ENCODE data around the gene CD151. TPM values are rescaled to one million over a fixed set of nuclear protein-coding genes. Genes with fewer than 3 reads are reported as not detected.

CD151 gene
- total RNA-seq, 4 donors from 2014 or later = 135 to 326 (median 298) TPM

- no peaks in the 10 kb centered on the region for H3K9me3 ChIP-seq
- H3K36me3 ChIP-seq = no peaks in the 10 kb centered on the region
- no peak overlapping the region for H3K27ac ChIP-seq
- no peak overlapping the region for H3K4me3 ChIP-seq (replicated peaks in 1 of 3)
- no peaks in the 10 kb centered on the region for H3K27me3 ChIP-seq
- TF ChIP-seq CTCF (IDR thresholded peaks at IDR 0.05) = no peak
- no peak for TF ChIP-seq POLR2A (IDR thresholded peaks at IDR 0.05)
- intact Hi-C loops (cut with DNase I) = no loop called here
- no peak for DNase-seq
- WGBS, 2 donors = 86 to 97% methylated on average over 6 to 17 of the region's 20 CpGs
- H3K4me1 ChIP-seq = peaks cover 12 to 19% of the 10 kb centered on the region in 2 donors
These were observed 22.0 kb downstream of the CD151 start for GRCh38 chr11:854601-855329.

DNA sequence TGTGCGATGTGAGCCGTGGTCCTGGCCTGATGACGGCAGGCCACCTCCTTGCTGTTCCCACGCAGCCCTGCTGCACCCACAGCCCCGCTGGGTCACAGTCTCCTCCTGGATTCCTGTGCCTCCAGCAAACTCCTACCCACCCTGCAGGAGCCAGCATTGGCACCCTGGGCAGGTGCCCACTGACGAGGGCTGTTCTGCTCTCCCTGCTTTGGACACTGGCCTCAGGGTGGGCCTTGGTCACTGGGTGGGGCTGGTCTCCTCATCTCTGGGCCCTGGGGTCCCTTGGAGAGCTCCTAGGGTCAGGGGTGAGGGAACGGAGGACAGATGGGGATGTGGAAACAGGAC is 22.6 kb downstream of the CD151 start:
- H3K27me3 ChIP-seq = no peaks in the 10 kb centered on the region
- peaks cover 10 to 16% of the 10 kb centered on the region in 2 donors for H3K4me1 ChIP-seq
- no peak for DNase-seq
- TF ChIP-seq CTCF (IDR thresholded peaks at IDR 0.05) (no peak), POLR2A (IDR thresholded peaks at IDR 0.05) (no peak)
- H3K27ac ChIP-seq = no peak overlapping the region
- intact Hi-C loops (cut with DNase I) = no loop called here
- 78 to 91% methylated on average over 5 to 7 of the region's 7 CpGs for WGBS, 2 donors
- H3K36me3 ChIP-seq = no peaks in the 10 kb centered on the region
- H3K4me3 ChIP-seq (replicated peaks in 1 of 3) = no peak overlapping the region
- no peaks in the 10 kb centered on the region for H3K9me3 ChIP-seq

DNA sequence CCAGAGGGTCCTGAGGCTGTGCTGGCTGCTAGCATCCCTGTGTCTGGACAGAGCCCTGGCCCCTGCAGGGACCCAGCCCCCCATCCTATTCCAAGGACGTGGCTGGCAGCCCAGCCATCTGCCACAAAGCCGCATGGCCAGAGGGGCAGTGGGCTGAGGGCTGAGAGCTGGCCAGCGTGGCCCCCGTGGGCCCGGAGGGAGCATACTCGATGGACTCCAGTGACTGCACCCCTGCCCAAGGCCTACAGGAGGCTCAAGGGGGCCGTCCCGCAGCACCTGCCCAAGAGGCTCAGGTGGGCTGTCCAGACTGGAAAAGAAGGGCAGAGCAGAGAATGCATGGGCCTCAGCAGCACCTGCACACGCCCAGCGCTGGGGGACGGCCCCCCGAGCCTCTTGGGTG is 23.0 kb downstream of the CD151 start:
- WGBS, 2 donors = 92% methylated on average over 5 of the region's 12 CpGs; no CpG with 5 or more reads in 1 of the 2 donors
- TF ChIP-seq CTCF (IDR thresholded peaks at IDR 0.05) = no peak
- no peak for TF ChIP-seq POLR2A (IDR thresholded peaks at IDR 0.05)
- no peak for DNase-seq
- Histone ChIP-seq H3K27ac (no peak overlapping the region), H3K4me3 (replicated peaks in 1 of 3) (no peak overlapping the region), H3K36me3 (no peaks in the 10 kb centered on the region), H3K9me3 (no peaks in the 10 kb centered on the region), H3K4me1 (peaks cover 5 to 11% of the 10 kb centered on the region in 2 donors), H3K27me3 (no peaks in the 10 kb centered on the region)
- intact Hi-C loops (cut with DNase I) = no loop called here

- no peak overlapping the region for H3K27ac ChIP-seq
- 92 to 94% methylated on average over 5 of the region's 8 CpGs for WGBS, 2 donors
- intact Hi-C loops (cut with DNase I) = no loop called here
- no peak for DNase-seq
- TF ChIP-seq POLR2A (IDR thresholded peaks at IDR 0.05) (no peak), CTCF (IDR thresholded peaks at IDR 0.05) (no peak)
- H3K27me3 ChIP-seq = no peaks in the 10 kb centered on the region
- H3K9me3 ChIP-seq = no peaks in the 10 kb centered on the region
- no peaks in the 10 kb centered on the region for H3K36me3 ChIP-seq
- H3K4me1 ChIP-seq = peaks cover 5% of the 10 kb centered on the region in 2 donors
- no peak overlapping the region for H3K4me3 ChIP-seq (replicated peaks in 1 of 3)
These were observed 23.6 kb downstream of the CD151 start for GRCh38 chr11:856397-856796.

- TF ChIP-seq CTCF (IDR thresholded peaks at IDR 0.05) = no peak
- no peak for TF ChIP-seq POLR2A (IDR thresholded peaks at IDR 0.05)
- 84 to 87% methylated on average over 18 to 20 of the region's 27 CpGs for WGBS, 2 donors
- H3K4me3 ChIP-seq (replicated peaks in 1 of 3) = no peak overlapping the region
- intact Hi-C loops (cut with DNase I) = no loop called here
- no peak overlapping the region for H3K27ac ChIP-seq
- H3K27me3 ChIP-seq = no peaks in the 10 kb centered on the region
- no peak for DNase-seq
- peaks cover 5% of the 10 kb centered on the region in 2 donors for H3K4me1 ChIP-seq
- H3K36me3 ChIP-seq = peaks cover 0 to 4% of the 10 kb centered on the region in 2 donors
- no peaks in the 10 kb centered on the region for H3K9me3 ChIP-seq
These were observed 25.5 kb downstream of the CD151 start for GRCh38 chr11:858053-858761.

Data from thyroid gland (tissue), 4 donors.